Heart right ventricle (tissue), 16 donors: ENCODE measurements around the gene NATD1. TPM values are rescaled to one million over a fixed set of nuclear protein-coding genes. Genes with fewer than 3 reads are reported as not detected.

Experiments
- ATAC-seq, 8 donors: fragments of 200-7000 bp; cut with Tn5 transposase; one replicate each; pipeline ENCODE4 v1.9.1; 2020; ENCODE audit warnings: mild to moderate bottlenecking in 8 of 8, moderate library complexity in 8 of 8, moderate number of reproducible peaks in 1 of 8
- DNase-seq, 2 donors: peaks; one replicate each; pipeline ENCODE4 v3.0.0-alpha.2; 2020
- H3K27ac ChIP-seq, 10 donors: fragments of 200-600 bp; sonication (generic) in 2 of 10; one replicate each; pipeline versions ENCODE4 v1.5.0 to v1.8.0; 2020 to 2022; ENCODE audit warnings: mild to moderate bottlenecking in 3 of 10
- H3K27me3 ChIP-seq, 7 donors: fragments of 200-600 bp; one replicate each; pipeline ENCODE4 v1.8.0; 2021 to 2022; ENCODE audit warnings: mild to moderate bottlenecking in 2 of 7
- H3K36me3 ChIP-seq, 9 donors: fragments of 200-600 bp; sonication (generic) in 1 of 9; one replicate each; pipeline versions ENCODE4 v1.5.0 to v1.8.0; 2020 to 2022; ENCODE audit warnings: mild to moderate bottlenecking in 2 of 9
- H3K4me1 ChIP-seq, 9 donors: fragments of 200-600 bp; sonication (generic) in 1 of 9; one replicate each; pipeline versions ENCODE4 v1.5.0 to v1.8.0; 2020 to 2022; ENCODE audit warnings: mild to moderate bottlenecking in 4 of 9
- H3K4me3 ChIP-seq, 10 donors: fragments of 200-600 bp; sonication (generic) in 2 of 10; one replicate each; pipeline versions ENCODE4 v1.5.0 to v1.8.0; 2020 to 2022; ENCODE audit warnings: mild to moderate bottlenecking in 7 of 10, moderate library complexity in 2 of 10
- H3K9me3 ChIP-seq, 11 donors: fragments of 200-600 bp in 10 of 11; sonication (generic) in 2 of 11; one replicate each; pipeline versions ENCODE4 v1.5.0 to v1.8.0; 2013 to 2022; ENCODE audit warnings: mild to moderate bottlenecking in 2 of 11, control low read depth in 1 of 11, moderate library complexity in 1 of 11
- CTCF ChIP-seq, 9 donors: fragments of 200-600 bp; sonication (generic) in 2 of 9; IDR thresholded peaks; one replicate each; pipeline versions ENCODE4 v1.5.0 to v1.8.0; 2021 to 2022; ENCODE audit warnings: antibody characterized with exemption in 9 of 9, mild to moderate bottlenecking in 5 of 9, moderate library complexity in 1 of 9
- WGBS, 2 donors: extraction: QIAGEN DNeasy Blood & Tissue Kit; methylation state at CpG; one replicate each; pipeline ENCODE4 v1.1.7; 2013; ENCODE audit warnings: inconsistent platforms in 1 of 2; 5-methylcytosine and 5-hydroxymethylcytosine counted together
- intact Hi-C, 10 donors: fragments of 100-400 bp; cut with DNase I; formaldehyde crosslinking; loops; one replicate each; pipeline versions ENCODE4 v1.11.1 to v1.14.2; 2022
- polyA plus RNA-seq, 2 donors: library from polyadenylated mRNA; stranded (reverse); fragments of 200-250 nt; gene quantifications; one replicate each; pipeline ENCODE4 v1.2.3, GENCODE V29; 2013
- total RNA-seq, 10 donors: library from RNA; stranded (reverse); fragmentation: NEBNext Ultra II Directional in 3 of 10; extraction: Animal tissue kit (Norgen Biotek cat#: 25700) in 3 of 10; gene quantifications; one replicate each; pipeline versions ENCODE4 v1.2.1 to v1.2.4, GENCODE V29; 2021 to 2023
- donor health status: Arrhythmogenic right ventricular cardiomyopathy.
- donor health status: ischemic (EF 13 %, LVEDD 7.1; RV severe dilation, severe dysfunction).
- donor health status: healthy with polysubstance abuse.
- donor health status: DM: no; HTN: yes; CAD: no.
- donor health status: DM: no; HTN: no; CAD: no.
- donor health status: ischemic (EF 25% LVEDD 6.9; RV normal size, moderate dysfunction).
- donor health status: ischemic (EF 25% LVEDD 5.7; RV mildly dilated, moderate dysfunction).
- donor health status: healthy.
- donor health status: DM: yes; HTN: yes; CAD: no.
- donor health status: Ischemic cardiomyopathy.
- donor health status: ischemic (EF 35%, LVEDD 5.7; RV mildly dilated, moderate dysfunction).
- donor health status: nonischemic (EF 11% LVEDD 7.7; RV severe dilation, severe dysfunction).
- donor health status: DM: yes; HTN: yes; CAD: no.
- donor health status: PGD.
- donor health status: ischemic (EF 29% LVEDD 5.4; RV normal size, mild dysfunction).
- donor health status: nonischemic (EF 23%, LVEDD 6.1; RV moderate dilation, normal function).

Gene NATD1
- total and polyA plus RNA-seq, 12 donors, result 3.1 to 23.1 (median 18.1) TPM

- ATAC-seq (peak in 5 of 8 donors; percentile 44 to 63 (median 58)), DNase-seq (no peak)
- H3K4me1 ChIP-seq, result peaks cover 0 to 17% (median 0%) of the 10 kb centered on the region in 9 donors
- no peak for TF ChIP-seq CTCF (IDR thresholded peaks at IDR 0.05)
- H3K36me3 ChIP-seq, result no peaks in the 10 kb centered on the region
- H3K9me3 ChIP-seq, result peaks cover 0 to 8% (median 4%) of the 10 kb centered on the region in 11 donors
- intact Hi-C loops, result no loop called here
- H3K4me3 ChIP-seq, result no peak overlapping the region
- peak overlapping the region in 1 of 10 donors; percentile 24 for H3K27ac ChIP-seq
- 55 to 59% methylated on average over 7 of the region's 7 CpGs for WGBS, 2 donors
- H3K27me3 ChIP-seq, result no peaks in the 10 kb centered on the region
Measured at GRCh38 chr17:21233581-21234347, 19.4 kb downstream of the NATD1 start.

GRCh38 chr17:21232033-21232749, 21.0 kb downstream of the NATD1 start:
- Histone ChIP-seq H3K9me3 (peaks cover 0 to 8% (median 4%) of the 10 kb centered on the region in 11 donors), H3K27me3 (no peaks in the 10 kb centered on the region), H3K36me3 (no peaks in the 10 kb centered on the region), H3K27ac (no peak overlapping the region), H3K4me1 (peaks cover 0 to 17% (median 0%) of the 10 kb centered on the region in 9 donors), H3K4me3 (no peak overlapping the region)
- ATAC-seq (no peak), DNase-seq (no peak)
- no peak for TF ChIP-seq CTCF (IDR thresholded peaks at IDR 0.05)
- intact Hi-C loops, result no loop called here
- 93 to 94% methylated on average over 4 of the region's 4 CpGs for WGBS, 2 donors

- H3K4me3 ChIP-seq, result no peak overlapping the region
- 73 to 75% methylated on average over 6 of the region's 6 CpGs for WGBS, 2 donors
- TF ChIP-seq CTCF (IDR thresholded peaks at IDR 0.05), result no peak
- H3K27me3 ChIP-seq, result no peaks in the 10 kb centered on the region
- H3K36me3 ChIP-seq, result no peaks in the 10 kb centered on the region
- ATAC-seq (no peak), DNase-seq (no peak)
- intact Hi-C loops, result no loop called here
- H3K9me3 ChIP-seq, result peaks cover 0 to 8% (median 4%) of the 10 kb centered on the region in 11 donors
- H3K4me1 ChIP-seq, result peaks cover 0 to 17% (median 0%) of the 10 kb centered on the region in 9 donors
- no peak overlapping the region for H3K27ac ChIP-seq
Measured at GRCh38 chr17:21231533-21231932, 21.7 kb downstream of the NATD1 start.

GRCh38 chr17:21228845-21229244, 24.4 kb downstream of the NATD1 start:
- WGBS, 2 donors, result 63 to 66% methylated on average over 2 of the region's 2 CpGs
- intact Hi-C loops, result no loop called here
- no peak for TF ChIP-seq CTCF (IDR thresholded peaks at IDR 0.05)
- no peak overlapping the region for H3K4me3 ChIP-seq
- no peaks in the 10 kb centered on the region for H3K36me3 ChIP-seq
- no peak overlapping the region for H3K27ac ChIP-seq
- no peak for DNase-seq
- peak in 2 of 8 donors; percentile 35 to 48 for ATAC-seq
- no peaks in the 10 kb centered on the region for H3K27me3 ChIP-seq
- H3K9me3 ChIP-seq, result peaks cover 0 to 8% (median 4%) of the 10 kb centered on the region in 11 donors
- peaks cover 0 to 16% (median 0%) of the 10 kb centered on the region in 9 donors for H3K4me1 ChIP-seq
